PFSK-1 (cell line): ENCODE results near the gene AVPI1.

ENCODE experiments used
- FOXP2 ChIP-seq: optimal IDR thresholded peaks from 2 replicates; pipeline ENCODE3; 2011; ENCODE audit warnings: borderline replicate concordance, control low read depth, inconsistent platforms; ENCODE audit not compliant: insufficient read depth; ENCODE audit errors: extremely low read length, extremely low read depth
- POLR2AphosphoS5 ChIP-seq: IDR thresholded peaks from 2 replicates; pipeline ENCODE4 v1.6.1; 2012; ENCODE audit warnings: low read depth, mild to moderate bottlenecking, control low read depth, low read length, moderate library complexity
- REST ChIP-seq, 2 experiments: IDR thresholded peaks; 2 replicates each; pipeline versions ENCODE4 v1.6.1 to v1.8.0; 2011 to 2012; ENCODE audit warnings: low read depth in 2 of 2, low read length in 2 of 2, control low read depth in 1 of 2, inconsistent platforms in 1 of 2, mild to moderate bottlenecking in 1 of 2, moderate library complexity in 1 of 2; ENCODE audit not compliant: insufficient read depth in 1 of 2
- SIN3A ChIP-seq: IDR thresholded peaks from 2 replicates; pipeline ENCODE4 v1.6.1; 2012; ENCODE audit warnings: mild to moderate bottlenecking, low read length, moderate library complexity, borderline replicate concordance; ENCODE audit not compliant: insufficient read depth
- TAF1 ChIP-seq: IDR thresholded peaks from 2 replicates; pipeline ENCODE4 v1.6.1; 2012; ENCODE audit warnings: low read length, control low read depth, borderline replicate concordance; ENCODE audit not compliant: insufficient read depth

Gene AVPI1

GRCh38 chr10:97683556-97684367 lies 3.3 kb downstream of the AVPI1 start:
- TF ChIP-seq FOXP2: no peak

GRCh38 chr10:97682042-97682441 lies 5.0 kb downstream of the AVPI1 start:
- TF ChIP-seq FOXP2 (no peak), SIN3A (no peak), REST (IDR thresholded peaks at IDR 0.05; ENCODE audit: insufficient read depth in 1 of 2, low read depth in 2 of 2, low read length in 2 of 2) (no peak), TAF1 (no peak), POLR2AphosphoS5 (no peak)

GRCh38 chr10:97679594-97679993 lies 7.4 kb downstream of the AVPI1 start:
- TF ChIP-seq TAF1 (no peak), POLR2AphosphoS5 (no peak), REST (IDR thresholded peaks at IDR 0.05; ENCODE audit: insufficient read depth in 1 of 2, low read depth in 2 of 2, low read length in 2 of 2) (no peak), SIN3A (no peak), FOXP2 (no peak)

- peak; percentile 77 for TF ChIP-seq POLR2AphosphoS5
- TF ChIP-seq REST (IDR thresholded peaks at IDR 0.05; ENCODE audit: insufficient read depth in 1 of 2, low read depth in 2 of 2, low read length in 2 of 2): no peak
Measured at GRCh38 chr10:97676770-97677581, 10.1 kb downstream of the AVPI1 start.

GRCh38 chr10:97675222-97675621 lies 11.8 kb downstream of the AVPI1 start:
- TF ChIP-seq POLR2AphosphoS5: no peak
- TF ChIP-seq REST (IDR thresholded peaks at IDR 0.05; ENCODE audit: insufficient read depth in 1 of 2, low read depth in 2 of 2, low read length in 2 of 2): no peak
- TF ChIP-seq SIN3A: no peak
- TF ChIP-seq FOXP2: no peak
- no peak for TF ChIP-seq TAF1
